A549 (cell line): ENCODE data around the gene NFE2L3.
"Not testable (repeated sequence)": the region's sequence is repeated elsewhere in the genome, so short reads cannot be mapped to it uniquely, and the experiment has no call there.

ENCODE experiments used
- CBX8 ChIP-seq: fragments of 200-600 bp; sonication (generic); IDR thresholded peaks from 2 replicates; pipeline ENCODE4 v1.6.1; 2016
- CEBPB ChIP-seq, 2 experiments: fragments of >200 bp in 1 of 2; sonication (Bioruptor Twin) in 1 of 2; formaldehyde crosslinking in 1 of 2; IDR thresholded peaks; 2 replicates each; pipeline ENCODE4 v1.6.1; 2012 to 2016
- EP300 ChIP-seq, 2 experiments: fragments of >200 bp; sonication (Bioruptor Twin); formaldehyde crosslinking; IDR thresholded peaks; 2 replicates in 1 of 2; 3 replicates in 1 of 2; pipeline ENCODE4 v1.6.1; 2016 to 2017
- FOSB ChIP-seq: fragments of 250-450 bp; sonication (Bioruptor Pico); IDR thresholded peaks from 2 replicates; pipeline ENCODE4 v1.5.0; 2020; ENCODE audit warnings: mild to moderate bottlenecking, moderate library complexity
- MAFK ChIP-seq: fragments of 450-650 bp; IDR thresholded peaks from 2 replicates; pipeline ENCODE4 v1.6.1; 2014; ENCODE audit not compliant: partially characterized antibody
- MAZ ChIP-seq: fragments of 150-350 bp; IDR thresholded peaks from 2 replicates; pipeline ENCODE4 v1.6.1; 2014; ENCODE audit warnings: antibody characterized with exemption, low read depth, low read length, borderline replicate concordance
- MYC ChIP-seq: IDR thresholded peaks from 2 replicates; pipeline ENCODE4 v1.6.1; 2012; ENCODE audit warnings: mild to moderate bottlenecking, inconsistent platforms, low read length, improper control_type of control experiment, borderline replicate concordance
- POLR2A ChIP-seq: IDR thresholded peaks from 2 replicates; pipeline ENCODE4 v1.6.1; 2012; ENCODE audit warnings: mild to moderate bottlenecking, low read length
- POLR2AphosphoS2 ChIP-seq: conservative IDR thresholded peaks from 2 replicates; pipeline ENCODE4 v1.6.1; 2012; ENCODE audit warnings: low read length, improper control_type of control experiment, inconsistent platforms
- RNF2 ChIP-seq: fragments of 200-600 bp; sonication (generic); IDR thresholded peaks from 2 replicates; pipeline ENCODE4 v1.6.1; 2016; ENCODE audit warnings: low read depth, mild to moderate bottlenecking, antibody characterized with exemption, moderate library complexity, borderline replicate concordance
- SREBF2 ChIP-seq: fragments of 450-650 bp; IDR thresholded peaks from 2 replicates; pipeline ENCODE4 v1.6.1; 2014; ENCODE audit warnings: mild to moderate bottlenecking, moderate library complexity
- TP53 ChIP-seq: fragments of 250-450 bp; sonication (Bioruptor Pico); IDR thresholded peaks from 2 replicates; pipeline ENCODE4 v1.5.0; 2021; ENCODE audit warnings: mild to moderate bottlenecking, moderate library complexity
- TF ChIP-seq, protein P1 (sequence below): fragments of >200 bp; sonication (Bioruptor Twin); formaldehyde crosslinking; IDR thresholded peaks from 3 replicates; pipeline ENCODE4 v1.5.1; 2016

DNA sequence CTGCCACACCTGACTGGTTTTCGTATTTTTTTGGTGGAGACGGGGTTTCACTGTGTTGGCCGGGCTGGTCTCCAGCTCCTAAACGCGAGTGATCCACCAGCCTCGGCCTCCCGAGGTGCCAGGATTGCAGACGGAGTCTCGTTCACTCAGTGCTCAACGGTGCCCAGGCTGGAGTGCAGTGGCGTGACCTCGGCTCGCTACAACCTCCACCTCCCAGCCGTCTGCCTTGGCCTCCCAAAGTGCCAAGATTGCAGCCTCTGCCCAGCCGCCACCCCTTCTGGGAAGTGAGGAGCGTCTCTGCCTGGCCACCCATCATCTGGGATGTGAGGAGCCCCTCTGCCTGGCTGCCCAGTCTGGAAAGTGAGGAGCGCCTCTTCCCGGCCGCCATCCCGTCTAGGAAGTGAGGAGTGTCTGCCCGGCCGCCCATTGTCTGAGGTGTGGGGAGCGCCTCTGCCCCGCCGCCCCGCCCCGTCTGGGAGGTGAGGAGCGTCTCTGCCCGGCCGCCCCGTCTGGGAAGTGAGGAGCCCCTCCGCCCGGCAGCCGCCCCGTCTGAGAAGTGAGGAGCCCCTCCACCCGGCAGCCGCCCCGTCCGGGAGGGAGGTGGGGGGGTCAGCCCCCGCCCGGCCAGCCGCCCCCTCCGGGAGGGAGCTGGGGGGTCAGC lies 4.2 kb upstream of the NFE2L3 start:
- TF ChIP-seq FOSB; EP300 (IDR thresholded peaks at IDR 0.05); POLR2AphosphoS2; RNF2; MAFK; MYC; MAZ; CEBPB (IDR thresholded peaks at IDR 0.05); TP53 (CRISPR knock-in tag); SREBF2; POLR2A; CBX8: not testable (repeated sequence)
- TF ChIP-seq, protein P1, sequence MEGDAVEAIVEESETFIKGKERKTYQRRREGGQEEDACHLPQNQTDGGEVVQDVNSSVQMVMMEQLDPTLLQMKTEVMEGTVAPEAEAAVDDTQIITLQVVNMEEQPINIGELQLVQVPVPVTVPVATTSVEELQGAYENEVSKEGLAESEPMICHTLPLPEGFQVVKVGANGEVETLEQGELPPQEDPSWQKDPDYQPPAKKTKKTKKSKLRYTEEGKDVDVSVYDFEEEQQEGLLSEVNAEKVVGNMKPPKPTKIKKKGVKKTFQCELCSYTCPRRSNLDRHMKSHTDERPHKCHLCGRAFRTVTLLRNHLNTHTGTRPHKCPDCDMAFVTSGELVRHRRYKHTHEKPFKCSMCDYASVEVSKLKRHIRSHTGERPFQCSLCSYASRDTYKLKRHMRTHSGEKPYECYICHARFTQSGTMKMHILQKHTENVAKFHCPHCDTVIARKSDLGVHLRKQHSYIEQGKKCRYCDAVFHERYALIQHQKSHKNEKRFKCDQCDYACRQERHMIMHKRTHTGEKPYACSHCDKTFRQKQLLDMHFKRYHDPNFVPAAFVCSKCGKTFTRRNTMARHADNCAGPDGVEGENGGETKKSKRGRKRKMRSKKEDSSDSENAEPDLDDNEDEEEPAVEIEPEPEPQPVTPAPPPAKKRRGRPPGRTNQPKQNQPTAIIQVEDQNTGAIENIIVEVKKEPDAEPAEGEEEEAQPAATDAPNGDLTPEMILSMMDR, result not testable (repeated sequence)
